22Rv1 (cell line): ENCODE results near the gene UGT1A8.

Experiments
- ZFX ChIP-seq: fragments of 450-650 bp; IDR thresholded peaks from 2 replicates; pipeline ENCODE4 v1.6.1; 2017; ENCODE audit warnings: antibody characterized with exemption, borderline replicate concordance
- TF ChIP-seq, protein P1 (sequence below): fragments of 450-650 bp; IDR thresholded peaks from 2 replicates; pipeline ENCODE4 v1.5.1; 2017; ENCODE audit warnings: mild to moderate bottlenecking

DNA sequence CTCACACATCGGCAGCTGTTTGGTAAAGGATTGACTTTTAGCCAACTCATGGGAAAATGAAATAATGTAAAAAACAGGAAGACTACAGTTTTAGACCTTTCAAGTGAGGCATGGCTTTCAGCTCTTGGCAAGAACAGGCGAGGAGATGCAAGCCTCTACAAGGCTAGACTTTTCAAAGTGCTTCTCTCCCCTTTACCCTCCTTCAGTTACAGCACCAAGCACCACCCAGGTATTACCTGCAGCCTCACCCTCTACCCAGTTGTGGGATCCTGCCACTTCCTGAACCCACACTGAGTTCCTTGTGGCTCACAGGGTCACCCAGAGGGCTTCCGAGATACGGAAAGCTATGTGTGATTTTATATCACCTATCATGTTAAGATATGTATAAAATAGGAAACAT lies 33.5 kb downstream of the UGT1A8 start:
- TF ChIP-seq, protein P1, sequence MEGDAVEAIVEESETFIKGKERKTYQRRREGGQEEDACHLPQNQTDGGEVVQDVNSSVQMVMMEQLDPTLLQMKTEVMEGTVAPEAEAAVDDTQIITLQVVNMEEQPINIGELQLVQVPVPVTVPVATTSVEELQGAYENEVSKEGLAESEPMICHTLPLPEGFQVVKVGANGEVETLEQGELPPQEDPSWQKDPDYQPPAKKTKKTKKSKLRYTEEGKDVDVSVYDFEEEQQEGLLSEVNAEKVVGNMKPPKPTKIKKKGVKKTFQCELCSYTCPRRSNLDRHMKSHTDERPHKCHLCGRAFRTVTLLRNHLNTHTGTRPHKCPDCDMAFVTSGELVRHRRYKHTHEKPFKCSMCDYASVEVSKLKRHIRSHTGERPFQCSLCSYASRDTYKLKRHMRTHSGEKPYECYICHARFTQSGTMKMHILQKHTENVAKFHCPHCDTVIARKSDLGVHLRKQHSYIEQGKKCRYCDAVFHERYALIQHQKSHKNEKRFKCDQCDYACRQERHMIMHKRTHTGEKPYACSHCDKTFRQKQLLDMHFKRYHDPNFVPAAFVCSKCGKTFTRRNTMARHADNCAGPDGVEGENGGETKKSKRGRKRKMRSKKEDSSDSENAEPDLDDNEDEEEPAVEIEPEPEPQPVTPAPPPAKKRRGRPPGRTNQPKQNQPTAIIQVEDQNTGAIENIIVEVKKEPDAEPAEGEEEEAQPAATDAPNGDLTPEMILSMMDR = no peak
- TF ChIP-seq ZFX = no peak
